Caco-2 (cell line): ENCODE measurements around the gene KLHL13. TPM values are rescaled to one million over a fixed set of nuclear protein-coding genes. Genes with fewer than 3 reads are reported as not detected.

Source experiments
- BruUV-seq: library from RNA; stranded (reverse); fragments of 400-500 nt; replicated peaks from 2 replicates; lab custom pipeline; 2021; lab: Mats Ljungman, UMichigan
- CTCF ChIA-PET: fragments of 300-600 bp; sonication (Branson Sonifier 250); formaldehyde crosslinking; loops from one replicate; lab custom pipeline; 2022; ENCODE audit warnings: antibody characterized with exemption; lab: Charles Lee
- POLR2A ChIA-PET: fragments of 300-600 bp; sonication (Branson Sonifier 250); formaldehyde crosslinking; loops from one replicate; lab custom pipeline; 2022; ENCODE audit warnings: antibody characterized with exemption; lab: Charles Lee
- DNase-seq, 2 experiments: peaks; one replicate each; pipeline versions ENCODE4 v3.0.0 to v3.0.0-alpha.2; 2020 to 2022
- H3K27me3 ChIP-seq: replicated peaks from 2 replicates; pipeline ENCODE4 v1.6.0; 2011; ENCODE audit warnings: low read length; ENCODE audit not compliant: control insufficient read depth, insufficient read depth
- H3K36me3 ChIP-seq: 2 replicates; pipeline ENCODE4 v1.5.1; 2011; ENCODE audit warnings: low read length; ENCODE audit not compliant: control insufficient read depth, insufficient read depth
- H3K4me1 ChIP-seq: fragments of 250-450 bp; sonication (Bioruptor Pico); 2 replicates; pipeline ENCODE4 v1.5.1; 2020; ENCODE audit warnings: mild to moderate bottlenecking
- H3K4me3 ChIP-seq: 2 replicates; pipeline ENCODE4 v1.5.1; 2011; ENCODE audit warnings: low read depth, mild to moderate bottlenecking, control low read depth, low read length
- H3K9me3 ChIP-seq: fragments of 250-450 bp; sonication (Bioruptor Pico); 2 replicates; pipeline ENCODE4 v1.5.1; 2020; ENCODE audit warnings: mild to moderate bottlenecking, moderate library complexity
- H3K27ac Mint-ChIP-seq: one replicate; pipeline ENCODE4 v1.8.0; 2022; ENCODE audit warnings: mixed read lengths; ENCODE audit not compliant: unreplicated experiment
- H3K27me3 Mint-ChIP-seq: one replicate; pipeline ENCODE4 v1.8.0; 2022; ENCODE audit warnings: mixed read lengths; ENCODE audit not compliant: insufficient read depth, unreplicated experiment
- H3K36me3 Mint-ChIP-seq: one replicate; pipeline ENCODE4 v1.8.0; 2022; ENCODE audit warnings: mild to moderate bottlenecking, mixed read lengths; ENCODE audit not compliant: insufficient read depth, unreplicated experiment
- H3K4me1 Mint-ChIP-seq: one replicate; pipeline ENCODE4 v1.8.0; 2022; ENCODE audit warnings: low read depth, mixed read lengths; ENCODE audit not compliant: unreplicated experiment
- H3K4me3 Mint-ChIP-seq: one replicate; pipeline ENCODE4 v1.8.0; 2022; ENCODE audit warnings: mild to moderate bottlenecking, moderate library complexity, mixed read lengths; ENCODE audit not compliant: unreplicated experiment
- H3K9me3 Mint-ChIP-seq: one replicate; pipeline ENCODE4 v1.8.0; 2022; ENCODE audit warnings: mixed read lengths; ENCODE audit not compliant: unreplicated experiment
- intact Hi-C: fragments of 100-400 bp; cut with micrococcal nuclease; formaldehyde crosslinking; loops from one replicate; pipeline ENCODE4 v1.10.0; 2022; ENCODE audit not compliant: unreplicated experiment
- total RNA-seq: library from RNA; stranded (reverse); gene quantifications from 2 replicates; pipeline ENCODE4 v1.2.3, GENCODE V29; 2022
- TF ChIP-seq, protein P1 (sequence below), 2 experiments: fragments of 200-600 bp in 1 of 2; IDR thresholded peaks; 1 replicate in 1 of 2; 2 replicates in 1 of 2; pipeline versions ENCODE4 v1.5.1 to v1.8.0; 2011 to 2022; ENCODE audit warnings: antibody characterized with exemption in 1 of 2, control low read depth in 1 of 2, inconsistent platforms in 1 of 2, low read depth in 1 of 2, low read length in 1 of 2, mild to moderate bottlenecking in 1 of 2, moderate library complexity in 1 of 2; ENCODE audit not compliant: insufficient read depth in 1 of 2, severe bottlenecking in 1 of 2, unreplicated experiment in 1 of 2

The KLHL13 gene
- total RNA-seq, 1 experiment from 2014 or later: 9.1 TPM

DNA sequence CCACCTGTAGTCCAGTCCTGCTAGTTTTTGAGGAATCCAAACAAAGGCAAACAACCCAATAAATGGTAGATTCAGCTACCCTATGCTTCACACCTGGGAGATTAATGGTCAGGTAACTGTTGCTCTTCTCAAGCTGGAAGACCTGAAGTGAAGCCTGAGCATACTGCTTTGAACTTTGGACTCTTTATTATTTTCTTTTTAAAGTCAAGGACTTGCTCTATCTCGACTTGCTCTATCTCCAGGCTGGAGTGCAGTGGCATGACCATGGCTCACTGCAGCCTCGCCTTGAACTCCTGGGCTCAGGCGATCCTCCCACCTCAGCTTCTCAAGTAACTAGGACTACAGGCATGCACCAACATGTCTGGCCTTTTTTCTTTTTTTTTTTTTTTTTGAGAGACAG, 14.7 kb upstream of the KLHL13 start:
- CTCF ChIA-PET: no interaction called here
- TF ChIP-seq, protein P1, sequence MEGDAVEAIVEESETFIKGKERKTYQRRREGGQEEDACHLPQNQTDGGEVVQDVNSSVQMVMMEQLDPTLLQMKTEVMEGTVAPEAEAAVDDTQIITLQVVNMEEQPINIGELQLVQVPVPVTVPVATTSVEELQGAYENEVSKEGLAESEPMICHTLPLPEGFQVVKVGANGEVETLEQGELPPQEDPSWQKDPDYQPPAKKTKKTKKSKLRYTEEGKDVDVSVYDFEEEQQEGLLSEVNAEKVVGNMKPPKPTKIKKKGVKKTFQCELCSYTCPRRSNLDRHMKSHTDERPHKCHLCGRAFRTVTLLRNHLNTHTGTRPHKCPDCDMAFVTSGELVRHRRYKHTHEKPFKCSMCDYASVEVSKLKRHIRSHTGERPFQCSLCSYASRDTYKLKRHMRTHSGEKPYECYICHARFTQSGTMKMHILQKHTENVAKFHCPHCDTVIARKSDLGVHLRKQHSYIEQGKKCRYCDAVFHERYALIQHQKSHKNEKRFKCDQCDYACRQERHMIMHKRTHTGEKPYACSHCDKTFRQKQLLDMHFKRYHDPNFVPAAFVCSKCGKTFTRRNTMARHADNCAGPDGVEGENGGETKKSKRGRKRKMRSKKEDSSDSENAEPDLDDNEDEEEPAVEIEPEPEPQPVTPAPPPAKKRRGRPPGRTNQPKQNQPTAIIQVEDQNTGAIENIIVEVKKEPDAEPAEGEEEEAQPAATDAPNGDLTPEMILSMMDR (IDR thresholded peaks at IDR 0.05; ENCODE audit: insufficient read depth in 1 of 2, low read depth in 1 of 2, low read length in 1 of 2, severe bottlenecking in 1 of 2, unreplicated experiment in 1 of 2): no peak

DNA sequence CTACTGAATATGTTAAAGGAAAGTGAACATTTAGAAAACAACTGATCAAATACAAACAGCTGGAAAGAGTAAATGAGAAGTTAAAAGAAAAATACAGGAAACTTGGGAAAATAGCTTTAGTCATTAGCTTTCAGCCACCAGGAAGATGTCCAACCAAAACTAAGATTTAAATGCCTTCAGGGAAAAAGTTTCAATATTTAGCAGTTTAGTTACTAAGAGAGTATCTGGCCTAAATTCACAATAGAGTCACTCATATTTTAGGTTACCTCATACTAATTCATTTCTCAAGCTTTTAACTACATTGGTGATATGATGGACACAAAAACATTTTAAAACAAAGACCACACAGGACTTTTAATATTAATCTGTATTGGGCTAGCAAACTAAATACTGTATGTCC, 13.1 kb upstream of the KLHL13 start:
- Histone ChIP-seq H3K4me1 (no peaks in the 10 kb centered on the region), H3K9me3 (no peaks in the 10 kb centered on the region), H3K36me3 (no peaks in the 10 kb centered on the region), H3K4me3 (no peak overlapping the region), H3K27me3 (no peaks in the 10 kb centered on the region)
- no peak for DNase-seq
- Mint-ChIP-seq H3K4me1 (no peaks in the 10 kb centered on the region), H3K9me3 (no peaks in the 10 kb centered on the region), H3K36me3 (no peaks in the 10 kb centered on the region), H3K4me3 (no peak overlapping the region), H3K27me3 (no peaks in the 10 kb centered on the region), H3K27ac (no peak overlapping the region)
- CTCF ChIA-PET: no interaction called here
- no TSS peak for BruUV-seq
- POLR2A ChIA-PET: no interaction called here
- intact Hi-C loops: no loop called here
- TF ChIP-seq, protein P1 (IDR thresholded peaks at IDR 0.05; ENCODE audit: insufficient read depth in 1 of 2, low read depth in 1 of 2, low read length in 1 of 2, severe bottlenecking in 1 of 2, unreplicated experiment in 1 of 2): no peak

More for the DNA sequence above, 14.7 kb upstream of the KLHL13 start:
- Mint-ChIP-seq H3K9me3 (no peaks in the 10 kb centered on the region), H3K27ac (no peak overlapping the region), H3K27me3 (no peaks in the 10 kb centered on the region), H3K36me3 (no peaks in the 10 kb centered on the region), H3K4me1 (no peaks in the 10 kb centered on the region), H3K4me3 (no peak overlapping the region)
- intact Hi-C loops: no loop called here
- BruUV-seq: no TSS peak
- Histone ChIP-seq H3K4me1 (no peaks in the 10 kb centered on the region), H3K9me3 (no peaks in the 10 kb centered on the region), H3K36me3 (no peaks in the 10 kb centered on the region), H3K4me3 (no peak overlapping the region), H3K27me3 (no peaks in the 10 kb centered on the region)
- POLR2A ChIA-PET: no interaction called here
- no peak for DNase-seq

DNA sequence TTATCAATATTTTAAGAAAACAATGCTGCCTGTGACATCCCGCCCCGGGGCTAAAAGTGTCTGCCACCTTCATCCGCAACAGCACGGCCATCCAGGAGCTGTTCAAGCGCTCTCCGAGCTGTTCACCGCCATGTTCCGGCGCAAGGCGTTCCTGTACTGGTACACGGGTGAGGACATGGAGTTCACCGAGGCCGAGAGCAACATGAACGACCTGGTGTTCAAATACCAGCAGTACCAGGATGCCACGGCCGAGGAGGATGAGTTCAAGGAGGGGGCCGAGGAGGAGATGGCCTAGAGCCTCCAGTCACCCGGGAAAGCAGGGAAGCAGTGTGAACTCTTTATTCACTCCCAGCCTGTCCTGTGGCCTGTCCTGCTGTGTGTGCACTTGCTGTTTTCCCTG, 12.1 kb upstream of the KLHL13 start:
- Histone ChIP-seq H3K36me3 (no peaks in the 10 kb centered on the region), H3K4me1 (no peaks in the 10 kb centered on the region), H3K9me3 (no peaks in the 10 kb centered on the region), H3K4me3 (no peak overlapping the region), H3K27me3 (no peaks in the 10 kb centered on the region)
- H3K27me3 Mint-ChIP-seq: no peaks in the 10 kb centered on the region
- no peak overlapping the region for H3K27ac Mint-ChIP-seq
- POLR2A ChIA-PET: no interaction called here
- H3K9me3 Mint-ChIP-seq: no peaks in the 10 kb centered on the region
- H3K4me3 Mint-ChIP-seq: no peak overlapping the region
- no peak for DNase-seq
- no TSS peak for BruUV-seq
- H3K36me3 Mint-ChIP-seq: no peaks in the 10 kb centered on the region
- no peaks in the 10 kb centered on the region for H3K4me1 Mint-ChIP-seq
- intact Hi-C loops: no loop called here
- TF ChIP-seq, protein P1 (IDR thresholded peaks at IDR 0.05; ENCODE audit: insufficient read depth in 1 of 2, low read depth in 1 of 2, low read length in 1 of 2, severe bottlenecking in 1 of 2, unreplicated experiment in 1 of 2): no peak
- CTCF ChIA-PET: no interaction called here
